ENCODE data around the gene SERPING1.

GRCh38 chr11:57657194-57658022 lies 59.9 kb downstream of the SERPING1 start, which contains the start of gene CLP1:
- TF ChIP-seq, protein P1, sequence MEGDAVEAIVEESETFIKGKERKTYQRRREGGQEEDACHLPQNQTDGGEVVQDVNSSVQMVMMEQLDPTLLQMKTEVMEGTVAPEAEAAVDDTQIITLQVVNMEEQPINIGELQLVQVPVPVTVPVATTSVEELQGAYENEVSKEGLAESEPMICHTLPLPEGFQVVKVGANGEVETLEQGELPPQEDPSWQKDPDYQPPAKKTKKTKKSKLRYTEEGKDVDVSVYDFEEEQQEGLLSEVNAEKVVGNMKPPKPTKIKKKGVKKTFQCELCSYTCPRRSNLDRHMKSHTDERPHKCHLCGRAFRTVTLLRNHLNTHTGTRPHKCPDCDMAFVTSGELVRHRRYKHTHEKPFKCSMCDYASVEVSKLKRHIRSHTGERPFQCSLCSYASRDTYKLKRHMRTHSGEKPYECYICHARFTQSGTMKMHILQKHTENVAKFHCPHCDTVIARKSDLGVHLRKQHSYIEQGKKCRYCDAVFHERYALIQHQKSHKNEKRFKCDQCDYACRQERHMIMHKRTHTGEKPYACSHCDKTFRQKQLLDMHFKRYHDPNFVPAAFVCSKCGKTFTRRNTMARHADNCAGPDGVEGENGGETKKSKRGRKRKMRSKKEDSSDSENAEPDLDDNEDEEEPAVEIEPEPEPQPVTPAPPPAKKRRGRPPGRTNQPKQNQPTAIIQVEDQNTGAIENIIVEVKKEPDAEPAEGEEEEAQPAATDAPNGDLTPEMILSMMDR (conservative IDR thresholded peaks at IDR 0.05; ENCODE audit: low read depth, low read length) = no peak
- no peak for TF ChIP-seq EZH2 (IDR thresholded peaks at IDR 0.05; ENCODE audit: borderline replicate concordance, low read depth, low read length, poor library complexity, severe bottlenecking)

Measured in A673 (cell line).